ENCODE measurements around the gene AGAP1.

The AGAP1 gene

GRCh38 chr2:235690809-235691450, 197.1 kb downstream of the AGAP1 start:
- no peak for DNase-seq (ENCODE audit: low read depth)

- DNase-seq (ENCODE audit: low read depth): no peak
Observed at GRCh38 chr2:235692076-235692475, 198.2 kb downstream of the AGAP1 start.

- DNase-seq (ENCODE audit: low read depth): no peak
Observed at GRCh38 chr2:235692671-235693171, 198.9 kb downstream of the AGAP1 start.

GRCh38 chr2:235693279-235693678, 199.4 kb downstream of the AGAP1 start:
- no peak for DNase-seq (ENCODE audit: low read depth)

GRCh38 chr2:235694721-235695601, 201.1 kb downstream of the AGAP1 start:
- DNase-seq (ENCODE audit: low read depth): no peak

GRCh38 chr2:235695602-235695895, 201.7 kb downstream of the AGAP1 start:
- DNase-seq (ENCODE audit: low read depth): no peak

GRCh38 chr2:235697041-235697440, 203.2 kb downstream of the AGAP1 start:
- DNase-seq (ENCODE audit: low read depth): no peak

- no peak for DNase-seq (ENCODE audit: low read depth)
Observed at GRCh38 chr2:235698028-235698427, 204.2 kb downstream of the AGAP1 start.

- DNase-seq (ENCODE audit: low read depth): no peak
Observed at GRCh38 chr2:235698491-235698890, 204.6 kb downstream of the AGAP1 start.

GRCh38 chr2:235699576-235699975, 205.7 kb downstream of the AGAP1 start:
- no peak for DNase-seq (ENCODE audit: low read depth)

- no peak for DNase-seq (ENCODE audit: low read depth)
Observed at GRCh38 chr2:235701206-235701981, 207.6 kb downstream of the AGAP1 start.

- DNase-seq (ENCODE audit: low read depth): no peak
Observed at GRCh38 chr2:235702186-235702585, 208.3 kb downstream of the AGAP1 start.

GRCh38 chr2:235703711-235704295, 210.0 kb downstream of the AGAP1 start:
- no peak for DNase-seq (ENCODE audit: low read depth)

GRCh38 chr2:235705296-235705695, 211.5 kb downstream of the AGAP1 start:
- DNase-seq (ENCODE audit: low read depth): no peak

GRCh38 chr2:235706506-235706905, 212.7 kb downstream of the AGAP1 start:
- DNase-seq (ENCODE audit: low read depth): no peak

GRCh38 chr2:235707411-235708096, 213.7 kb downstream of the AGAP1 start:
- DNase-seq (ENCODE audit: low read depth): no peak

- no peak for DNase-seq (ENCODE audit: low read depth)
Observed at GRCh38 chr2:235709124-235709813, 215.4 kb downstream of the AGAP1 start.

GRCh38 chr2:235709969-235710879, 216.4 kb downstream of the AGAP1 start:
- no peak for DNase-seq (ENCODE audit: low read depth)

GRCh38 chr2:235710933-235711332, 217.1 kb downstream of the AGAP1 start:
- DNase-seq (ENCODE audit: low read depth): no peak

GRCh38 chr2:235711527-235711926, 217.7 kb downstream of the AGAP1 start:
- DNase-seq (ENCODE audit: low read depth): no peak
